Tibial nerve (tissue), 4 donors: ENCODE measurements around the gene KIAA0586. TPM values are rescaled to one million over a fixed set of nuclear protein-coding genes. Genes with fewer than 3 reads are reported as not detected.
A peak's percentile ranks its signal among the peaks of the same experiment; 100 is the strongest.

Experiments used
- DNase-seq, 2 donors: peaks; one replicate each; pipeline ENCODE4 v3.0.0-alpha.2; 2019; ENCODE audit warnings: low spot score in 2 of 2
- H3K27ac ChIP-seq, 4 donors: fragments of 200-600 bp; sonication (generic) in 3 of 4; one replicate each; pipeline ENCODE4 v1.5.1; 2017 to 2019; ENCODE audit warnings: mild to moderate bottlenecking in 1 of 4
- H3K27me3 ChIP-seq, 2 donors: fragments of 200-600 bp; sonication (generic) in 1 of 2; one replicate each; pipeline versions ENCODE4 v1.5.1 to v1.6.0; 2017 to 2019
- H3K36me3 ChIP-seq, 3 donors: fragments of 200-600 bp; sonication (generic); one replicate each; pipeline ENCODE4 v1.5.1; 2018 to 2019
- H3K4me1 ChIP-seq, 4 donors: fragments of 200-600 bp; sonication (generic) in 3 of 4; one replicate each; pipeline ENCODE4 v1.5.1; 2017 to 2019
- H3K4me3 ChIP-seq, 4 donors: fragments of 200-600 bp; sonication (generic) in 3 of 4; one replicate each; pipeline ENCODE4 v1.5.1; 2017 to 2019; ENCODE audit warnings: mild to moderate bottlenecking in 1 of 4, moderate library complexity in 1 of 4
- H3K9me3 ChIP-seq, 4 donors: fragments of 200-600 bp; sonication (generic) in 3 of 4; one replicate each; pipeline ENCODE4 v1.5.1; 2017 to 2019
- CTCF ChIP-seq, 5 experiments: fragments of 200-600 bp in 3 of 5; fragments of 450-650 bp in 2 of 5; sonication (generic) in 3 of 5; IDR thresholded peaks; one replicate each; pipeline ENCODE4 v1.5.1; 2016 to 2019; ENCODE audit warnings: antibody characterized with exemption in 5 of 5, mild to moderate bottlenecking in 3 of 5, moderate library complexity in 2 of 5
- EP300 ChIP-seq, 2 donors: sonication (generic); formaldehyde crosslinking; IDR thresholded peaks; one replicate each; pipeline ENCODE4 v1.6.1; 2017; ENCODE audit warnings: antibody characterized with exemption in 2 of 2, mild to moderate bottlenecking in 1 of 2
- POLR2A ChIP-seq, 2 donors: fragments of 450-650 bp; IDR thresholded peaks; one replicate each; pipeline ENCODE4 v1.6.1; 2017; ENCODE audit warnings: antibody characterized with exemption in 2 of 2, mild to moderate bottlenecking in 2 of 2, moderate library complexity in 2 of 2
- WGBS, 2 donors: methylation state at CpG; one replicate each; pipeline ENCODE4 v1.1.5; 2018; 5-methylcytosine and 5-hydroxymethylcytosine counted together
- total RNA-seq, 4 donors: library from RNA; depleted of rRNA; stranded (reverse); fragments of >200 nt; gene quantifications; one replicate each; pipeline ENCODE4 v1.1.0, GENCODE V29; 2016

Gene KIAA0586
- total RNA-seq, 4 donors from 2014 or later, result 17.1 to 27.3 (median 17.5) TPM

- Histone ChIP-seq H3K27me3 (no peaks in the 10 kb centered on the region), H3K27ac (no peak overlapping the region), H3K4me1 (no peaks in the 10 kb centered on the region), H3K4me3 (no peak overlapping the region), H3K36me3 (peaks cover 0 to 55% (median 3%) of the 10 kb centered on the region in 3 donors), H3K9me3 (no peaks in the 10 kb centered on the region)
- DNase-seq, result no peak
- 76 to 82% methylated on average over 1 of the region's 1 CpG for WGBS, 2 donors
- no peak for TF ChIP-seq POLR2A (IDR thresholded peaks at IDR 0.05)
- no peak for TF ChIP-seq CTCF (IDR thresholded peaks at IDR 0.05)
- TF ChIP-seq EP300 (IDR thresholded peaks at IDR 0.05), result no peak
These were observed 61.0 kb downstream of the KIAA0586 start for GRCh38 chr14:58488550-58488949.

- Histone ChIP-seq H3K27me3 (no peaks in the 10 kb centered on the region), H3K4me1 (no peaks in the 10 kb centered on the region), H3K36me3 (peaks cover 0 to 57% (median 1%) of the 10 kb centered on the region in 3 donors), H3K27ac (no peak overlapping the region), H3K9me3 (no peaks in the 10 kb centered on the region), H3K4me3 (no peak overlapping the region)
- no peak for DNase-seq
- TF ChIP-seq CTCF (IDR thresholded peaks at IDR 0.05), result no peak
- no peak for TF ChIP-seq EP300 (IDR thresholded peaks at IDR 0.05)
- TF ChIP-seq POLR2A (IDR thresholded peaks at IDR 0.05), result no peak
- 67 to 68% methylated on average over 1 of the region's 1 CpG for WGBS, 2 donors
These were observed 64.1 kb downstream of the KIAA0586 start for GRCh38 chr14:58491593-58491992.

- no peaks in the 10 kb centered on the region for H3K9me3 ChIP-seq
- no peak for DNase-seq
These were observed 64.5 kb downstream of the KIAA0586 start for GRCh38 chr14:58492044-58492443.

GRCh38 chr14:58501214-58501816 lies 73.8 kb downstream of the KIAA0586 start:
- Histone ChIP-seq H3K4me1 (no peaks in the 10 kb centered on the region), H3K4me3 (no peak overlapping the region), H3K9me3 (no peaks in the 10 kb centered on the region), H3K27me3 (no peaks in the 10 kb centered on the region), H3K36me3 (peaks cover 0 to 48% (median 0%) of the 10 kb centered on the region in 3 donors), H3K27ac (no peak overlapping the region)
- WGBS, 2 donors, result 41 to 44% methylated on average over 3 of the region's 3 CpGs
- DNase-seq, result no peak
- peak; percentile 70 to 84 (median 74) for TF ChIP-seq CTCF (IDR thresholded peaks at IDR 0.05)
- no peak for TF ChIP-seq POLR2A (IDR thresholded peaks at IDR 0.05)
- no peak for TF ChIP-seq EP300 (IDR thresholded peaks at IDR 0.05)

More at GRCh38 chr14:58492044-58492443, 64.5 kb downstream of the KIAA0586 start:
- Histone ChIP-seq H3K4me1 (no peaks in the 10 kb centered on the region), H3K27me3 (no peaks in the 10 kb centered on the region), H3K27ac (no peak overlapping the region), H3K4me3 (no peak overlapping the region), H3K36me3 (peaks cover 0 to 52% (median 0%) of the 10 kb centered on the region in 3 donors)
- TF ChIP-seq POLR2A (IDR thresholded peaks at IDR 0.05) (no peak), EP300 (IDR thresholded peaks at IDR 0.05) (no peak), CTCF (IDR thresholded peaks at IDR 0.05) (no peak)
- WGBS, 2 donors, result 80 to 83% methylated on average over 1 of the region's 1 CpG

- no peaks in the 10 kb centered on the region for H3K9me3 ChIP-seq
- no peak for DNase-seq
- H3K4me3 ChIP-seq, result no peak overlapping the region
- no peak overlapping the region for H3K27ac ChIP-seq
- peaks cover 0 to 78% (median 0%) of the 10 kb centered on the region in 3 donors for H3K36me3 ChIP-seq
- no peaks in the 10 kb centered on the region for H3K27me3 ChIP-seq
- no peaks in the 10 kb centered on the region for H3K4me1 ChIP-seq
- no peak for TF ChIP-seq POLR2A (IDR thresholded peaks at IDR 0.05)
- no peak for TF ChIP-seq EP300 (IDR thresholded peaks at IDR 0.05)
- no peak for TF ChIP-seq CTCF (IDR thresholded peaks at IDR 0.05)
- 80 to 93% methylated on average over 3 of the region's 3 CpGs for WGBS, 2 donors
These were observed 85.8 kb downstream of the KIAA0586 start for GRCh38 chr14:58513272-58513671.
